Transverse colon (tissue), 4 donors: ENCODE results near the gene ARSK.

Experiments
- EP300 ChIP-seq: sonication (generic); formaldehyde crosslinking; IDR thresholded peaks from one replicate; pipeline ENCODE4 v1.6.1; 2017; ENCODE audit warnings: antibody characterized with exemption, low read depth
- POLR2A ChIP-seq: fragments of 450-650 bp; IDR thresholded peaks from one replicate; pipeline ENCODE4 v1.6.1; 2016; ENCODE audit warnings: antibody characterized with exemption, mild to moderate bottlenecking, moderate library complexity
- POLR2AphosphoS5 ChIP-seq, 3 donors: sonication (generic); formaldehyde crosslinking; IDR thresholded peaks; one replicate each; pipeline ENCODE4 v1.6.1; 2016; ENCODE audit warnings: antibody characterized with exemption in 3 of 3
- TF ChIP-seq, protein P1 (sequence below), 5 experiments: fragments of 200-600 bp in 3 of 5; fragments of 450-650 bp in 2 of 5; sonication (generic) in 3 of 5; IDR thresholded peaks; 1 replicate in 2 of 5; 2 replicates in 3 of 5; pipeline ENCODE4 v1.5.1; 2016 to 2017; ENCODE audit warnings: antibody characterized with exemption in 5 of 5, inconsistent platforms in 3 of 5, mild to moderate bottlenecking in 2 of 5, moderate library complexity in 1 of 5

GRCh38 chr5:95583992-95584391 is 29.1 kb downstream of the ARSK start:
- TF ChIP-seq EP300 (no peak), POLR2AphosphoS5 (IDR thresholded peaks at IDR 0.05) (no peak), POLR2A (no peak)
- TF ChIP-seq, protein P1, sequence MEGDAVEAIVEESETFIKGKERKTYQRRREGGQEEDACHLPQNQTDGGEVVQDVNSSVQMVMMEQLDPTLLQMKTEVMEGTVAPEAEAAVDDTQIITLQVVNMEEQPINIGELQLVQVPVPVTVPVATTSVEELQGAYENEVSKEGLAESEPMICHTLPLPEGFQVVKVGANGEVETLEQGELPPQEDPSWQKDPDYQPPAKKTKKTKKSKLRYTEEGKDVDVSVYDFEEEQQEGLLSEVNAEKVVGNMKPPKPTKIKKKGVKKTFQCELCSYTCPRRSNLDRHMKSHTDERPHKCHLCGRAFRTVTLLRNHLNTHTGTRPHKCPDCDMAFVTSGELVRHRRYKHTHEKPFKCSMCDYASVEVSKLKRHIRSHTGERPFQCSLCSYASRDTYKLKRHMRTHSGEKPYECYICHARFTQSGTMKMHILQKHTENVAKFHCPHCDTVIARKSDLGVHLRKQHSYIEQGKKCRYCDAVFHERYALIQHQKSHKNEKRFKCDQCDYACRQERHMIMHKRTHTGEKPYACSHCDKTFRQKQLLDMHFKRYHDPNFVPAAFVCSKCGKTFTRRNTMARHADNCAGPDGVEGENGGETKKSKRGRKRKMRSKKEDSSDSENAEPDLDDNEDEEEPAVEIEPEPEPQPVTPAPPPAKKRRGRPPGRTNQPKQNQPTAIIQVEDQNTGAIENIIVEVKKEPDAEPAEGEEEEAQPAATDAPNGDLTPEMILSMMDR (IDR thresholded peaks at IDR 0.05): no peak
